Keratinocyte (primary cell): Measurements from ENCODE around the gene HDLBP. TPM values are rescaled to one million over a fixed set of nuclear protein-coding genes. Genes with fewer than 3 reads are reported as not detected.

Source experiments
- DNase-seq: peaks from one replicate; pipeline ENCODE4 v3.0.0-alpha.2; 2011; ENCODE audit warnings: low read depth, missing footprints, low spot score
- FAIRE-seq: peaks from 2 replicates; lab custom pipeline; 2011; peaks lifted over from hg19 to GRCh38; lab: Jason Lieb, UNC
- H2AFZ ChIP-seq: 2 replicates; pipeline ENCODE4 v1.6.0; 2012; ENCODE audit warnings: low read length, control low read depth, inconsistent platforms; ENCODE audit not compliant: control insufficient read depth
- H3K27ac ChIP-seq: 2 replicates; pipeline ENCODE4 v1.5.1; 2011; ENCODE audit warnings: low read length; ENCODE audit not compliant: control insufficient read depth, insufficient read depth
- H3K27me3 ChIP-seq: 3 replicates; pipeline ENCODE4 v1.6.0; 2011; ENCODE audit warnings: low read length; ENCODE audit not compliant: control insufficient read depth, insufficient read depth; ENCODE audit errors: extremely low read depth
- H3K36me3 ChIP-seq, 2 experiments: 2 replicates in 1 of 2; 3 replicates in 1 of 2; pipeline ENCODE4 v1.5.1; 2011; ENCODE audit warnings: low read length in 2 of 2, mild to moderate bottlenecking in 1 of 2; ENCODE audit not compliant: control insufficient read depth in 2 of 2, insufficient read depth in 2 of 2; ENCODE audit errors: extremely low read depth in 1 of 2
- H3K4me1 ChIP-seq: 3 replicates; pipeline ENCODE4 v1.5.1; 2011; ENCODE audit warnings: low read length; ENCODE audit not compliant: control insufficient read depth, insufficient read depth; ENCODE audit errors: extremely low read depth
- H3K4me2 ChIP-seq: 3 replicates; pipeline ENCODE4 v1.6.0; 2011; ENCODE audit warnings: low read depth, low read length; ENCODE audit not compliant: control insufficient read depth, insufficient read depth; ENCODE audit errors: extremely low read depth
- H3K4me3 ChIP-seq, 3 experiments: fragments of 200-600 bp in 1 of 3; sonication (generic) in 1 of 3; 2 replicates in 2 of 3; 3 replicates in 1 of 3; pipeline ENCODE4 v1.5.1; 2011 to 2016; ENCODE audit warnings: low read length in 3 of 3, mild to moderate bottlenecking in 3 of 3, control low read depth in 2 of 3, inconsistent platforms in 1 of 3, low read depth in 1 of 3, mixed read lengths in 1 of 3, mixed run types in 1 of 3, moderate library complexity in 1 of 3; ENCODE audit not compliant: control insufficient read depth in 2 of 3, insufficient read depth in 2 of 3; ENCODE audit errors: extremely low read depth in 1 of 3
- H3K79me2 ChIP-seq: 2 replicates; pipeline ENCODE4 v1.6.0; 2012; ENCODE audit warnings: low read length; ENCODE audit not compliant: control insufficient read depth, insufficient read depth
- H3K9ac ChIP-seq: 3 replicates; pipeline ENCODE4 v1.6.0; 2011; ENCODE audit warnings: low read length; ENCODE audit not compliant: control insufficient read depth, insufficient read depth; ENCODE audit errors: extremely low read depth
- H3K9me1 ChIP-seq: 3 replicates; pipeline ENCODE4 v1.6.0; 2011; ENCODE audit warnings: low read length; ENCODE audit not compliant: control insufficient read depth, insufficient read depth; ENCODE audit errors: extremely low read depth
- H3K9me3 ChIP-seq: 2 replicates; pipeline ENCODE4 v1.5.1; 2012; ENCODE audit warnings: low read depth, low read length; ENCODE audit not compliant: control insufficient read depth
- H4K20me1 ChIP-seq: 3 replicates; pipeline ENCODE4 v1.6.0; 2011; ENCODE audit warnings: low read length; ENCODE audit not compliant: control insufficient read depth, insufficient read depth; ENCODE audit errors: extremely low read depth
- CTCF ChIP-seq, 3 experiments: IDR thresholded peaks in 1 of 3; conservative IDR thresholded peaks in 1 of 3; optimal IDR thresholded peaks in 1 of 3; 2 replicates in 2 of 3; 3 replicates in 1 of 3; pipeline versions ENCODE3 to v1.5.1; 2011; ENCODE audit warnings: low read length in 3 of 3, mild to moderate bottlenecking in 3 of 3, moderate library complexity in 2 of 3, control low read depth in 1 of 3, inconsistent platforms in 1 of 3; ENCODE audit not compliant: insufficient read depth in 2 of 3; ENCODE audit errors: extremely low read depth in 1 of 3
- EZH2 ChIP-seq: IDR thresholded peaks from one replicate; pipeline ENCODE4 v1.6.1; 2012; ENCODE audit warnings: inconsistent platforms, mild to moderate bottlenecking, low read length, moderate library complexity
- dilution Hi-C: fragments of 300-500 bp; cut with MboI; formaldehyde crosslinking; loops from one replicate; pipeline ENCODE4 v1.7.0; 2020; ENCODE audit warnings: low sequenced_read_pairs; ENCODE audit not compliant: extremely low pct_ligation_motif_present
- polyA plus RNA-seq, 5 experiments: library from polyadenylated mRNA; depleted of rRNA in 3 of 5; stranded (reverse) in 3 of 5; stranded (forward) in 1 of 5; unstranded in 1 of 5; fragments of >200 nt; gene quantifications; 1 replicate in 1 of 5; 2 replicates in 3 of 5; 3 replicates in 1 of 5; pipeline versions ENCODE4 v1.2.1 to v1.2.3, GENCODE V29; 2011 to 2012; ENCODE audit warnings: missing spikeins in 2 of 5, low read depth in 1 of 5, low replicate concordance in 1 of 5

The HDLBP gene
- polyA plus RNA-seq, 1 donor (not counting 4 experiments of a cell fraction or from before 2014, with no cell fraction given) = 289 TPM

DNA sequence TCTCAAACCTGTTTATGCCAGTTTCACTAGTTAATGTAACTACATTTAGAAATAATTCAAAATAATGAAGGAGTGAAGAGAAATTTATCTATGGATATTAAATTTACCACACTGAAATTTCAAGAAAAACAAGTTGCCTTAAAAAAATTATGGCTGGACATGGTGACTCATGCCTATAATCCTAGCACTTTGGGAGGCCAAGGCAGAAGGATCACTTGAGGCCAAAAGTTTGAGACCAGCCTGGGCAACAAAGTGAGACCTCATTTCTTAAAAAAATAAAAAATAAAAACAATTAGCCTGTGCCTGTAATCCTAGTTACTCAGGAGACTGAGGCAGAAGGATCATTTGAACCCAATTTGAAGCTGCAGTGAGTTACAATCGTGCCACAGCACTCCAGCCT lies 29.9 kb downstream of the HDLBP start:
- no peaks in the 10 kb centered on the region for H3K27me3 ChIP-seq
- no peaks in the 10 kb centered on the region for H4K20me1 ChIP-seq
- peaks cover 88% of the 10 kb centered on the region for H3K79me2 ChIP-seq
- H3K9me1 ChIP-seq = no peaks in the 10 kb centered on the region
- no peak overlapping the region for H3K27ac ChIP-seq
- H2AFZ ChIP-seq = no peak overlapping the region
- H3K9ac ChIP-seq = no peak overlapping the region
- no peak overlapping the region for H3K4me3 ChIP-seq
- H3K4me1 ChIP-seq = peaks cover 26% of the 10 kb centered on the region
- H3K9me3 ChIP-seq = no peaks in the 10 kb centered on the region
- FAIRE-seq (no peak), DNase-seq (no peak)
- H3K4me2 ChIP-seq = no peak overlapping the region
- dilution Hi-C loops = no loop called here
- H3K36me3 ChIP-seq = peaks cover 3 to 14% of the 10 kb centered on the region in 2 experiments
- TF ChIP-seq EZH2 (no peak), CTCF (optimal IDR thresholded peaks at IDR 0.05 in 1 of 3, IDR thresholded peaks at IDR 0.05 in 1 of 3, conservative IDR thresholded peaks at IDR 0.05 in 1 of 3; ENCODE audit: extremely low read depth in 1 of 3, insufficient read depth in 2 of 3, low read length in 3 of 3) (no peak)

DNA sequence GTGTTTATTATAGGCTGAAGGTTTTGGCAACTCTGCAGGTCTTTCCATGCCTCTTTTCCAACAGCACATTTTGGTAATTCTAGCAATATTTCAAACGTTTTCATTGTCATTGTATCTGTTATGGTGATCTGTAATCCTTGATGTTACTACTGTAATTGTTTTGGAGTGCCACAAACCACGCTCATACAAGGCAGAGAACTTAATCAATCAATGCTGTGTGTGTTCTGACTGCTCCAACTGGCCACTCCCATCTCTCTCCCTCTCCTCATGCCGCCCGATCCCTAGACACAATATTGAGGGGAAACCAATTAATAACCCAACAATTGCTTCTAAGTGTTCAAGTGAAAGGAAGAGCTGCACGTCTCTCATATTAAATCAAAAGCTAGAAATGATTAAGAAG lies 32.9 kb downstream of the HDLBP start:
- TF ChIP-seq CTCF (optimal IDR thresholded peaks at IDR 0.05 in 1 of 3, IDR thresholded peaks at IDR 0.05 in 1 of 3, conservative IDR thresholded peaks at IDR 0.05 in 1 of 3; ENCODE audit: extremely low read depth in 1 of 3, insufficient read depth in 2 of 3, low read length in 3 of 3) (no peak), EZH2 (no peak)
- Histone ChIP-seq H4K20me1 (no peaks in the 10 kb centered on the region), H3K4me2 (no peak overlapping the region), H3K9ac (no peak overlapping the region), H3K79me2 (peaks cover 91% of the 10 kb centered on the region), H3K27ac (no peak overlapping the region), H3K9me1 (no peaks in the 10 kb centered on the region), H3K36me3 (peaks cover 3 to 7% of the 10 kb centered on the region in 2 experiments), H3K9me3 (no peaks in the 10 kb centered on the region), H3K4me3 (no peak overlapping the region), H2AFZ (no peak overlapping the region), H3K27me3 (no peaks in the 10 kb centered on the region), H3K4me1 (peaks cover 4% of the 10 kb centered on the region)
- no peak for FAIRE-seq
- DNase-seq = no peak
- dilution Hi-C loops = no loop called here
